BJ (cell line): Measurements from ENCODE around the gene RTL3. TPM values are rescaled to one million over a fixed set of nuclear protein-coding genes. Genes with fewer than 3 reads are reported as not detected.

ENCODE experiments used
- CTCF ChIA-PET: fragments of 350-600 bp; formaldehyde crosslinking; extraction: SDS; loops from one replicate; lab custom pipeline; 2021; ENCODE audit warnings: antibody characterized with exemption, inconsistent platforms; lab: Yijun Ruan, JAX
- POLR2A ChIA-PET: fragments of 300-600 bp; sonication (Branson Sonifier 250); formaldehyde crosslinking; extraction: SDS; loops from one replicate; lab custom pipeline; 2021; ENCODE audit warnings: antibody characterized with exemption; lab: Charles Lee
- DNase-seq: peaks from one replicate; pipeline ENCODE4 v3.0.0-alpha.2; 2011; ENCODE audit warnings: low read depth
- H3K27me3 ChIP-seq: 2 replicates; pipeline ENCODE4 v1.6.0; 2011; ENCODE audit warnings: low read length; ENCODE audit not compliant: control insufficient read depth, insufficient read depth
- H3K36me3 ChIP-seq: 2 replicates; pipeline ENCODE4 v1.5.1; 2011; ENCODE audit warnings: low read length; ENCODE audit not compliant: control insufficient read depth, insufficient read depth
- H3K4me3 ChIP-seq: 2 replicates; pipeline ENCODE4 v1.5.1; 2011; ENCODE audit warnings: low read depth, mild to moderate bottlenecking, control low read depth, low read length
- CTCF ChIP-seq: IDR thresholded peaks from 2 replicates; pipeline ENCODE4 v1.5.1; 2011; ENCODE audit warnings: low read depth, mild to moderate bottlenecking, control low read depth, inconsistent platforms, low read length, moderate library complexity; ENCODE audit not compliant: insufficient read depth
- polyA plus RNA-seq: library from polyadenylated mRNA; depleted of rRNA; stranded (reverse); fragments of >200 nt; gene quantifications from 2 replicates; pipeline ENCODE4 v1.2.3, GENCODE V29; 2011

Gene RTL3
- polyA plus RNA-seq, 1 experiment, result 0.59 TPM

DNA sequence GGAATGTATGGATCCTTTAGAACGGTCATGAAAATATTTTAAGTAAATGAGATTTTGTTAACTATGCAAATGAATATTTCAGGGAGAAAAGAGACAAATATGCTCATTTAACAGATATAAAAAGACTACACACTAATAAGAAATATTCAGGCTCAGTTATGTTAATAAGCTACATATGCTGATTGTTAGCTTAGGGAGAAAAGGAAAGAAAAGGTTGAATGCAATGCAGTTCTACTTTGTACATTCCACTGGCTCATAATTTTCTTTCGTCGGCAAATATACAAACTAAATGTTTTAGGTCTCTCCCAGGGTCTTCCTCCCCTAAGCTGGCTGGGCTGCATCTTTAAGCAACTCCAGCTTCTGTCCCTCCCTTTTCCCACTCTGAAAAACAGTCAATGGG is 2.7 kb upstream of the RTL3 start:
- ChIA-PET CTCF (no interaction called here), POLR2A (interaction anchor here (0.6 kb wide), 1 partner anchor 357 kb away, joined by 3 read pairs; no protein-coding TSS in a partner anchor)
- Histone ChIP-seq H3K4me3 (no peak overlapping the region), H3K27me3 (no peaks in the 10 kb centered on the region), H3K36me3 (no peaks in the 10 kb centered on the region)
- DNase-seq, result no peak
- TF ChIP-seq CTCF, result no peak

GRCh38 chrX:78659955-78660354 is 827 bp upstream of the RTL3 start:
- Histone ChIP-seq H3K36me3 (no peaks in the 10 kb centered on the region), H3K4me3 (no peak overlapping the region)
- CTCF ChIA-PET, result no interaction called here

GRCh38 chrX:78658414-78658813 is 714 bp downstream of the RTL3 start:
- no peak for TF ChIP-seq CTCF
- ChIA-PET POLR2A (no interaction called here), CTCF (no interaction called here)
- Histone ChIP-seq H3K36me3 (no peaks in the 10 kb centered on the region), H3K4me3 (no peak overlapping the region), H3K27me3 (no peaks in the 10 kb centered on the region)
- no peak for DNase-seq

More at GRCh38 chrX:78659955-78660354, 827 bp upstream of the RTL3 start:
- POLR2A ChIA-PET, result no interaction called here
- no peak for DNase-seq
- TF ChIP-seq CTCF, result no peak
- H3K27me3 ChIP-seq, result no peaks in the 10 kb centered on the region

GRCh38 chrX:78655642-78656041 is 3.5 kb downstream of the RTL3 start:
- DNase-seq, result no peak
- ChIA-PET POLR2A (no interaction called here), CTCF (interaction anchor here (1.0 kb wide), 1 partner anchor 100 kb away, joined by 4 read pairs; no protein-coding TSS in a partner anchor)
- H3K27me3 ChIP-seq, result no peaks in the 10 kb centered on the region
- H3K4me3 ChIP-seq, result no peak overlapping the region
- no peak for TF ChIP-seq CTCF
- H3K36me3 ChIP-seq, result no peaks in the 10 kb centered on the region

DNA sequence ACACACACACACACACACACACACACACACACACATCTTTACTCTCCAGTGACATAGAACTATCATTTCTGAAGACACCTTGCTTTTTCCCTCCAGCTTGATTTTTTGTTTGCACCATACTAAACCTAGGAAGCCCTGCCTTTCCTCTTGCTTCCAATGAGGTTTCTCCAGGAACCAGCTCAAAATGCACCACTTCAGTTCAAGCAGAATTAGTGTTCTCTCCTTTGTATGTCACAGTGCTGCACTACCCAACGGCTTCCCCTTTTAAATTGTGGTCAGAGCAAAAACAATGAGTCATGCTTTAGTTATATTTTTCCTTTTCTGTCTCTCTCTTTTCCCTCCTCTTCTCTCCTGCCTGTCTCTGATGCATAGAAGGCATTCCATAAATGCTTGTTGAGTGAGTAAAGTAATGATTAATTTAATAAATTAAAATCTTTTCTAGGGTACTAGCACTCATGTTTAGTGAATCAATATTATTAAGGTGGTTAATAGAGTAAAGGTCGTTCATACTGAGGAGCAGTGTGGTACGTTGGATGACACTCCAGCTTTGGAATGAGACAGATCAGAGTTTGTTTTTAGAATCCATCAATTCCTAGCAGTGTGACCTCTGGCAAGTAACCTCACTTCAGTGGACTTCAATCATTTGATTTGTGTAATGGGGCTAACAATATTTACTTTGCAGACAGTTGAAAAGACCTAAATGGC is 5.9 kb downstream of the RTL3 start:
- CTCF ChIA-PET, result interaction anchor here (1.0 kb wide), 1 partner anchor 17 kb away, joined by 3 read pairs; no protein-coding TSS in a partner anchor
- TF ChIP-seq CTCF, result no peak
- POLR2A ChIA-PET, result no interaction called here
- Histone ChIP-seq H3K27me3 (no peaks in the 10 kb centered on the region), H3K4me3 (no peak overlapping the region), H3K36me3 (no peaks in the 10 kb centered on the region)
- peak; percentile 54 for DNase-seq
